GM12878 (cell line): ENCODE results near the gene COL5A1. TPM values are rescaled to one million over a fixed set of nuclear protein-coding genes. Genes with fewer than 3 reads are reported as not detected.

ENCODE experiments used
- ATAC-seq: fragments of 200-7000 bp; cut with Tn5 transposase; 3 replicates; pipeline ENCODE4 v1.9.1; 2020; ENCODE audit warnings: mild to moderate bottlenecking, moderate library complexity
- BruUV-seq: library from RNA; stranded (reverse); fragments of 400-500 nt; replicated peaks from 2 replicates; lab custom pipeline; 2021; lab: Mats Ljungman, UMichigan
- CTCF ChIA-PET: fragments of 300-600 bp; sonication (Branson Sonifier 250); formaldehyde crosslinking; extraction: SDS; loops from one replicate; lab custom pipeline; 2021; ENCODE audit warnings: inconsistent platforms; lab: Yijun Ruan, JAX
- POLR2A ChIA-PET: fragments of 350-600 bp; formaldehyde crosslinking; extraction: SDS; loops from one replicate; lab custom pipeline; 2021; ENCODE audit warnings: inconsistent platforms; lab: Charles Lee
- RAD21 ChIA-PET: fragments of 300-600 bp; sonication (Branson Sonifier 250); formaldehyde crosslinking; loops from one replicate; lab custom pipeline; 2023; ENCODE audit warnings: antibody characterized with exemption; ENCODE audit not compliant: unreplicated experiment; lab: Charles Lee
- SMC1A ChIA-PET: fragments of 300-600 bp; sonication (Branson Sonifier 250); formaldehyde crosslinking; loops from one replicate; lab custom pipeline; 2023; ENCODE audit not compliant: unreplicated experiment, uncharacterized antibody; lab: Charles Lee
- DNase-seq: peaks from one replicate; pipeline ENCODE4 v3.0.0-alpha.2; 2011; ENCODE audit warnings: low read depth, low spot score
- FAIRE-seq: peaks from 3 replicates; lab custom pipeline; 2011; peaks lifted over from hg19 to GRCh38; lab: Jason Lieb, UNC
- H2AFZ ChIP-seq: 2 replicates; pipeline ENCODE4 v1.6.0; 2011; ENCODE audit warnings: low read depth, low read length, control low read depth; ENCODE audit not compliant: control insufficient read depth
- H3K27ac ChIP-seq: 2 replicates; pipeline ENCODE4 v1.5.1; 2011; ENCODE audit warnings: control low read depth; ENCODE audit not compliant: control insufficient read depth, insufficient read depth
- H3K27me3 ChIP-seq, 2 experiments: replicated peaks in 1 of 2; 2 replicates each; pipeline versions ENCODE4 v1.6.0 to v1.6.1; 2011; ENCODE audit warnings: low read length in 1 of 2; ENCODE audit not compliant: control insufficient read depth in 2 of 2, insufficient read depth in 2 of 2
- H3K36me3 ChIP-seq, 2 experiments: 2 replicates each; pipeline ENCODE4 v1.5.1; 2011; ENCODE audit warnings: low read length in 1 of 2; ENCODE audit not compliant: control insufficient read depth in 2 of 2, insufficient read depth in 2 of 2
- H3K4me1 ChIP-seq: 2 replicates; pipeline ENCODE4 v1.6.1; 2011; ENCODE audit warnings: mild to moderate bottlenecking, low read length, moderate library complexity, mixed read lengths; ENCODE audit not compliant: control insufficient read depth, insufficient read depth
- H3K4me2 ChIP-seq: 2 replicates; pipeline ENCODE4 v1.6.0; 2011; ENCODE audit warnings: control low read depth; ENCODE audit not compliant: control insufficient read depth, insufficient read depth
- H3K4me3 ChIP-seq: fragments of 200-600 bp; sonication (generic); 2 replicates; pipeline ENCODE4 v1.5.1; 2016
- H3K79me2 ChIP-seq: 2 replicates; pipeline ENCODE4 v1.6.0; 2011; ENCODE audit warnings: low read length; ENCODE audit not compliant: control insufficient read depth, insufficient read depth
- H3K9ac ChIP-seq: 2 replicates; pipeline ENCODE4 v1.8.0; 2011; ENCODE audit warnings: low read length, control low read depth, mixed read lengths; ENCODE audit not compliant: control insufficient read depth, insufficient read depth
- H3K9me3 ChIP-seq: replicated peaks from 3 replicates; pipeline ENCODE4 v1.5.1; 2011; ENCODE audit warnings: mild to moderate bottlenecking, low read length; ENCODE audit not compliant: control insufficient read depth, insufficient read depth
- H4K20me1 ChIP-seq: 2 replicates; pipeline ENCODE4 v1.6.0; 2011; ENCODE audit not compliant: control insufficient read depth, insufficient read depth
- CUX1 ChIP-seq: IDR thresholded peaks from 2 replicates; pipeline ENCODE4 v1.6.1; 2012; ENCODE audit warnings: improper control_type of control experiment, low read depth, low read length; ENCODE audit not compliant: insufficient replicate concordance
- MYB ChIP-seq: fragments of 150-350 bp; IDR thresholded peaks from 2 replicates; pipeline ENCODE4 v1.6.1; 2014; ENCODE audit warnings: mild to moderate bottlenecking, low read depth, low read length, borderline replicate concordance
- RELA ChIP-seq: fragments of 450-650 bp; IDR thresholded peaks from 2 replicates; pipeline ENCODE4 v1.8.0; 2014; ENCODE audit warnings: borderline replicate concordance; ENCODE audit not compliant: partially characterized antibody
- SP1 ChIP-seq: IDR thresholded peaks from one replicate; pipeline ENCODE4 v1.6.1; 2011; ENCODE audit warnings: low read depth, low read length
- SRF ChIP-seq, 2 experiments: IDR thresholded peaks; 2 replicates each; pipeline ENCODE4 v1.6.1; 2011; ENCODE audit warnings: low read depth in 2 of 2, low read length in 2 of 2, mild to moderate bottlenecking in 1 of 2, moderate library complexity in 1 of 2
- WGBS: methylation state at CpG from one replicate; pipeline ENCODE4 v1.1.6; 2016; ENCODE audit warnings: low lambda C conversion rate; ENCODE audit not compliant: insufficient replicate concordance, insufficient coverage; ENCODE audit errors: missing lambda C conversion rate; 5-methylcytosine and 5-hydroxymethylcytosine counted together
- in situ Hi-C: fragments of 300-500 bp; cut with MboI; formaldehyde crosslinking; loops from 9 replicates; pipeline ENCODE4 v1.14.3; 2018; ENCODE audit warnings: mixed read lengths
- intact Hi-C: fragments of 100-400 bp; cut with micrococcal nuclease; formaldehyde crosslinking; loops from one replicate; pipeline ENCODE4 v1.14.2; 2022; ENCODE audit not compliant: unreplicated experiment
- polyA plus RNA-seq, 11 experiments: library from polyadenylated mRNA; depleted of rRNA in 4 of 11; unstranded in 6 of 11; stranded (reverse) in 5 of 11; fragments of >200 nt; fragmentation: Nextera tagmentation in 4 of 11; fragmentation: Illumina TruSeq in 1 of 11; extraction: Ambion mirVana in 4 of 11; extraction: Trizol in 1 of 11; gene quantifications; 1 replicate in 1 of 11; 2 replicates in 10 of 11; pipeline versions ENCODE4 v1.2.1 to v1.2.3, GENCODE V29; 2011 to 2016; ENCODE audit warnings: inconsistent platforms in 2 of 11, missing spikeins in 2 of 11, low read depth in 1 of 11
- total RNA-seq, 4 experiments: library from RNA; depleted of rRNA in 3 of 4; stranded (reverse); fragments of >200 nt in 3 of 4; fragmentation: Illumina TruSeq in 1 of 4; extraction: Trizol in 1 of 4; gene quantifications; 2 replicates each; pipeline versions ENCODE4 v1.2.1 to v1.2.3, GENCODE V29; 2013 to 2021
- TF ChIP-seq, protein P1 (sequence below): fragments of 450-650 bp; IDR thresholded peaks from 2 replicates; pipeline ENCODE4 v1.6.1; 2016; ENCODE audit warnings: mild to moderate bottlenecking, moderate library complexity, borderline replicate concordance
- TF ChIP-seq, protein P2 (sequence below): fragments of 450-650 bp; IDR thresholded peaks from 2 replicates; pipeline ENCODE4 v1.6.1; 2017; ENCODE audit warnings: mild to moderate bottlenecking

COL5A1 gene
- total and polyA plus RNA-seq, 10 of the 15 experiments (the other 5 are each of a cell fraction or from before 2014, with no cell fraction given): under 0.01 to 0.15 (median 0.13) TPM; not detected in 4

DNA sequence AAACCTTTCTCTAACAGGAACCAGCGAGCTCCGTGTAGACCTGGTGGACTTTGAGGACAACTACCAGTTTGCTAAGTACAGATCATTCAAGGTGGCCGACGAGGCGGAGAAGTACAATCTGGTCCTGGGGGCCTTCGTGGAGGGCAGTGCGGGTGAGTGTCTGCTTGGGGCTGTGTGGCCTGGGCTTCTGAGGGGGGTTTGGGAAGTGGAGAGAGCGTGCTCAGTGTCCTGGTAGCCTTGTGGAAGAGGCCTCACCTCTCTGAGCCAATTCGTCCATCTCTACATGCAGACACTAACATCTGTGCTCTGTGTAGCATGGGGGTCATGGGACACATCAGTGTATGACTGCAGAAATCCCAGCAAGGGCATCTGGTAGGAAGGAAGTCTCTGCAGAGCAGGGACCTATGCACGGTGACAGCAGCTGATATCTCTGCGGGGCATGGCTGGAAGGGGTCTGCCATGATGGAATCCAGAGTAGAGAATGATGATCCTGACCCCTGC is 244.9 kb downstream of the COL5A1 start:
- 58% methylated on average over 11 of the region's 11 CpGs for WGBS
- H2AFZ ChIP-seq: no peak overlapping the region
- intact Hi-C loops (no loop called here), in situ Hi-C loops (no loop called here)
- no TSS peak for BruUV-seq
- no peaks in the 10 kb centered on the region; a peak in 1 of 4 replicates for H3K27me3 ChIP-seq
- no peaks in the 10 kb centered on the region for H3K36me3 ChIP-seq
- no peaks in the 10 kb centered on the region for H3K9me3 ChIP-seq
- H3K4me3 ChIP-seq: no peak overlapping the region
- H3K4me2 ChIP-seq: no peak overlapping the region
- DNase-seq (no peak), ATAC-seq (no peak), FAIRE-seq (no peak)
- H3K27ac ChIP-seq: no peak overlapping the region
- CTCF ChIA-PET: interaction anchor here (0.7 kb wide), 1 partner anchor 670 kb away, joined by 3 read pairs; no protein-coding TSS in a partner anchor
- peaks cover 5% of the 10 kb centered on the region; the same call in 1 of the 2 replicates for H3K4me1 ChIP-seq
- SMC1A ChIA-PET: interaction anchor here (1.1 kb wide), 1 partner anchor 11 kb away, joined by 5 read pairs; no protein-coding TSS in a partner anchor
- H3K9ac ChIP-seq: no peak overlapping the region
- TF ChIP-seq CUX1 (no peak), SRF (IDR thresholded peaks at IDR 0.05; ENCODE audit: low read depth in 2 of 2, low read length in 2 of 2) (no peak), MYB (no peak), RELA (no peak), SP1 (no peak)
- TF ChIP-seq, protein P1, sequence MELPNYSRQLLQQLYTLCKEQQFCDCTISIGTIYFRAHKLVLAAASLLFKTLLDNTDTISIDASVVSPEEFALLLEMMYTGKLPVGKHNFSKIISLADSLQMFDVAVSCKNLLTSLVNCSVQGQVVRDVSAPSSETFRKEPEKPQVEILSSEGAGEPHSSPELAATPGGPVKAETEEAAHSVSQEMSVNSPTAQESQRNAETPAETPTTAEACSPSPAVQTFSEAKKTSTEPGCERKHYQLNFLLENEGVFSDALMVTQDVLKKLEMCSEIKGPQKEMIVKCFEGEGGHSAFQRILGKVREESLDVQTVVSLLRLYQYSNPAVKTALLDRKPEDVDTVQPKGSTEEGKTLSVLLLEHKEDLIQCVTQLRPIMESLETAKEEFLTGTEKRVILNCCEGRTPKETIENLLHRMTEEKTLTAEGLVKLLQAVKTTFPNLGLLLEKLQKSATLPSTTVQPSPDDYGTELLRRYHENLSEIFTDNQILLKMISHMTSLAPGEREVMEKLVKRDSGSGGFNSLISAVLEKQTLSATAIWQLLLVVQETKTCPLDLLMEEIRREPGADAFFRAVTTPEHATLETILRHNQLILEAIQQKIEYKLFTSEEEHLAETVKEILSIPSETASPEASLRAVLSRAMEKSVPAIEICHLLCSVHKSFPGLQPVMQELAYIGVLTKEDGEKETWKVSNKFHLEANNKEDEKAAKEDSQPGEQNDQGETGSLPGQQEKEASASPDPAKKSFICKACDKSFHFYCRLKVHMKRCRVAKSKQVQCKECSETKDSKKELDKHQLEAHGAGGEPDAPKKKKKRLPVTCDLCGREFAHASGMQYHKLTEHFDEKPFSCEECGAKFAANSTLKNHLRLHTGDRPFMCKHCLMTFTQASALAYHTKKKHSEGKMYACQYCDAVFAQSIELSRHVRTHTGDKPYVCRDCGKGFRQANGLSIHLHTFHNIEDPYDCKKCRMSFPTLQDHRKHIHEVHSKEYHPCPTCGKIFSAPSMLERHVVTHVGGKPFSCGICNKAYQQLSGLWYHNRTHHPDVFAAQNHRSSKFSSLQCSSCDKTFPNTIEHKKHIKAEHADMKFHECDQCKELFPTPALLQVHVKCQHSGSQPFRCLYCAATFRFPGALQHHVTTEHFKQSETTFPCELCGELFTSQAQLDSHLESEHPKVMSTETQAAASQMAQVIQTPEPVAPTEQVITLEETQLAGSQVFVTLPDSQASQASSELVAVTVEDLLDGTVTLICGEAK: no peak
- TF ChIP-seq, protein P2, sequence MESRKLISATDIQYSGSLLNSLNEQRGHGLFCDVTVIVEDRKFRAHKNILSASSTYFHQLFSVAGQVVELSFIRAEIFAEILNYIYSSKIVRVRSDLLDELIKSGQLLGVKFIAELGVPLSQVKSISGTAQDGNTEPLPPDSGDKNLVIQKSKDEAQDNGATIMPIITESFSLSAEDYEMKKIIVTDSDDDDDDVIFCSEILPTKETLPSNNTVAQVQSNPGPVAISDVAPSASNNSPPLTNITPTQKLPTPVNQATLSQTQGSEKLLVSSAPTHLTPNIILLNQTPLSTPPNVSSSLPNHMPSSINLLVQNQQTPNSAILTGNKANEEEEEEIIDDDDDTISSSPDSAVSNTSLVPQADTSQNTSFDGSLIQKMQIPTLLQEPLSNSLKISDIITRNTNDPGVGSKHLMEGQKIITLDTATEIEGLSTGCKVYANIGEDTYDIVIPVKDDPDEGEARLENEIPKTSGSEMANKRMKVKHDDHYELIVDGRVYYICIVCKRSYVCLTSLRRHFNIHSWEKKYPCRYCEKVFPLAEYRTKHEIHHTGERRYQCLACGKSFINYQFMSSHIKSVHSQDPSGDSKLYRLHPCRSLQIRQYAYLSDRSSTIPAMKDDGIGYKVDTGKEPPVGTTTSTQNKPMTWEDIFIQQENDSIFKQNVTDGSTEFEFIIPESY: no peak
- no peaks in the 10 kb centered on the region for H4K20me1 ChIP-seq
- RAD21 ChIA-PET: no interaction called here
- H3K79me2 ChIP-seq: no peaks in the 10 kb centered on the region
- POLR2A ChIA-PET: no interaction called here
